CD4-positive, alpha-beta T cell treated with Interferon alpha-2 for 1 hour (primary cell): ENCODE measurements around the gene PRXL2C.
A peak's percentile ranks its signal among the peaks of the same experiment; 100 is the strongest.
"Not testable (repeated sequence)": the region's sequence is repeated elsewhere in the genome, so short reads cannot be mapped to it uniquely, and the experiment has no call there.

Experiments used
- DNase-seq, 2 donors: peaks; one replicate each; pipeline ENCODE4 v3.0.0-alpha.2; 2020 to 2022

The PRXL2C gene, protein sequence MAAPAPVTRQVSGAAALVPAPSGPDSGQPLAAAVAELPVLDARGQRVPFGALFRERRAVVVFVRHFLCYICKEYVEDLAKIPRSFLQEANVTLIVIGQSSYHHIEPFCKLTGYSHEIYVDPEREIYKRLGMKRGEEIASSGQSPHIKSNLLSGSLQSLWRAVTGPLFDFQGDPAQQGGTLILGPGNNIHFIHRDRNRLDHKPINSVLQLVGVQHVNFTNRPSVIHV

DNA sequence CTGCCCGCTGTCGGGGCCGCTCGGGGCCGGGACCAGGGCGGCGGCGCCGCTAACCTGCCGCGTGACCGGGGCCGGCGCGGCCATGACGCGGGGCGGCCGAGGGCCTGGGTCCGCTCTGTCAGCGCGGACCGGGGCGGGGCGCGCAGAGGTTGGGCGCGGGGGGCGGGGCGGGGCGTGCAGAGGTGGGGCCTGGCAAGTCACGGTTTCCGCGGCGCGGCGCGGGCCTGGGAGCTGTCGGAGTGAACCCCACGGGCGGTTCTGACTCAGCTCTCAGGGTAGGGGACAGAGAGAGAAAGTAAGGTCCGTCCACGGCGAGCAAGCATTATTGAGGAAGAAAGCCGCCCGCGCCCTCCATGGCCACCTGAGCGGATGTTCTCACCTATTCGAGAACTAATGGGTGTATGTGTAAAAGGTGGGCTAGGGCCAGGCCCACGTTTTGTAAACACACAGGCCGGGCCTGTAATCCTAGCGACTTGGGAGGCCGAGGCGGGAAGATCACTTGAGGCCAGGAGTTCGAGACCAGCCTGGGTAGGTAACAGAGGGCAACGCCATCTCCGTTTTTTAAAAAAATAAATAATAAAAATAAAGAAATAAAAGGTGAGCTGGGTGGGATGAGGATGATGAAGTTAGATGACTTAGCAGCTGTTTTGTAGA is at the start of gene PRXL2C:
Gene PRXL2C, minus strand, starts transcription at position 120 of the 654 bp plus-strand sequence. Its CDS starts 36 bp downstream, at position 84.
- DNase-seq = peak; percentile 82 to 85

DNA sequence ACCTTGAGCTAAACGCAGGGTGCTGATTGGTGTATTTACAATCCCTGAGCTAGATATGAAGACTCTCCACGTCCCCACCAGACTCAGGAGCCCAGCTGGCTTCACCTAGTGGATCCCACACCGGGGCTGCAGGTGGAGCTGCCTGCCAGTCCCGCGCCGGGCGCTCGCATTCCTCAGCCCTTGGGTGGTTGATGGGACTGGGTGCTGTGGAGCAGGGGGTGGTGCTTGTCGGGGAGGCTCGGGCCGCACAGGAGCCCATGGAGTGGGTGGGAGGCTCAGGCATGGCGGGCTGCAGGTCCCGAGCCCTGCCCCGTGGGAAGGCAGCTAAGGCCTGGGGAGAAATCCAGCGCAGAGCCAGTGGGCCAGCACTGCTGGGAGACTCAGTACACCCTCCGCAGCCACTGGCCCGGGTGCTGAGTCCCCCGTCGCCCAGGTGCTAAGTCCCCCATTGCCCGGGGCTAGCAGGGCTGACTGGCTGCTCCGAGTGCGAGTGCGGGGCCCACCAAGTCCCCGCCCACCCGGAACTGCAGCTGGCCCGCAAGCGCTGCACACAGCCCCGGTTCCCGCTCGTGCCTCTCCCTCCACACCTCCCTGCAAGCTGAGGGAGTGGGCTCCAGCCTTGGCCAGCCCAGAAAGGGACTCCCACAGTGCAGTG is 45.7 kb upstream of the PRXL2C start:
- DNase-seq = not testable (repeated sequence)

DNA sequence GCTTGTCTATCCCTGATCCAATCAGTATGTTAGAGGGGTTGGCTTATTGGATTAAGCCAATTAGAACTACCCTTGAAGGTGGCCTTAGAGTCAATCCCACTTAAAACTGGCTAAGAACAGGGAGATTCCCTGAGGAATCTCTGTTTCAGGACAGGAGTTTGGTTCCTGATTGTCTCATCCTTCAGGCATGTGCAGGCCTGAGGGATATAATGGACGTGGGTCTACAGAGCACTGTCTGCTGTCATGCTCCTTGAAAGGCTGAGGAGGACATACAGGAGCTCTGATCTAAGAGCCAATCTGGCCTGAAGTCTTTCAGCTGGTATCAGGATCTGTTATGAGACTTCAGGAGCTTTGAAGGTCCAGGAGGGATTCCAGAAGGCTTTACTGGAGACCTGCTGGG is 36.2 kb upstream of the PRXL2C start:
- DNase-seq = no peak

DNA sequence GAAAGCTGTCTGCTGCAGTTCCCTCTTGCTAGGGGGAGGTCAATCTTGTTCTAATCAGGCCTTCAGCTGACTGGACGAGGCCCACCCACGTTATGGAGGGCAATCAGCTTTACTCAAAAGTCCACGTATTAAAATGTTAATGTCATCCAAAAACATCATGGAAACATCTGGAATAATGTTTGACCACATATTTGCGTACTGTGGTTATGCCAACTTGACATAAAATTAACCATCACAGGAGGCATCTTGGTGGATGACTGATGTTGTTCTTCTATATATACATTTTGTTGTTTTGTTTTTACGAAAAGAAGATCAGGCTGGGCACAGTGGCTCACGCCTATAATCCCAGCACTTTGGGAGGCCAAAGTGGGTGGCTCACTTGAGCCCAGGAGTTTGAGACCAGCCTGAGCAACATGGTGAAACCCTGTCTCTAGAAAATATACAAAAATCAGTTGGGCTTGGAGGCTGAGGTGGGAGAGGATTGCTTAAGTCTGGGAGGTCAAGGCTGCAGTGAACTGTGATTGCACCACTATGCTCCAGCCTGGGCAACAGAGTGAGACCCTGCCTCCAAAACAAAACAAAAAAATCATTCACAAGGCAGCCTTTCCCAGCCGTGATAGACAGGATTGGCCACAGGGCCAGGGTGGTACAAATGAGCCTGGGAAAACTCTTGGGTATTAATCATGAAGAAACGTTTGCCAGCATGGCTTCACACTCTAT is 33.8 kb upstream of the PRXL2C start:
- no peak for DNase-seq

DNA sequence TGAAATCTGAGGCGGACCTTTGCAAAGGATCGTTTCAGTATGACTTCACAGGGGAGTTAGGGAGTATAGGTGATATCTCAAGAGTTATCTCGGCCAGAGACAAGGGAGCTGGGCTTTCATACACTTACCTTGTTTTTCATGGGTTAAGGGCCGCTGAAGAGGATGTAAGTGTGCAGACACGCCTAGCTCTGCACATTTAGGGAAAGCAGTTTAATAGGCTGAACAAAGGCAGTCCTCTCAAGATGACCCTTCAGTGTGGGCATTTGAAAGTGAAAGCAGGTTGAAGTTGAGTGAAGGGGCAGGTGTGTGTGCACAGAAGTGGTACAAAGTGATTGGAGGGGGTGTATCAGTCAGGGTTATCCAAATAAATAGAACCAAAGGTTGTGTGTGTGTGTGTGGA is 33.1 kb upstream of the PRXL2C start:
- DNase-seq = no peak

DNA sequence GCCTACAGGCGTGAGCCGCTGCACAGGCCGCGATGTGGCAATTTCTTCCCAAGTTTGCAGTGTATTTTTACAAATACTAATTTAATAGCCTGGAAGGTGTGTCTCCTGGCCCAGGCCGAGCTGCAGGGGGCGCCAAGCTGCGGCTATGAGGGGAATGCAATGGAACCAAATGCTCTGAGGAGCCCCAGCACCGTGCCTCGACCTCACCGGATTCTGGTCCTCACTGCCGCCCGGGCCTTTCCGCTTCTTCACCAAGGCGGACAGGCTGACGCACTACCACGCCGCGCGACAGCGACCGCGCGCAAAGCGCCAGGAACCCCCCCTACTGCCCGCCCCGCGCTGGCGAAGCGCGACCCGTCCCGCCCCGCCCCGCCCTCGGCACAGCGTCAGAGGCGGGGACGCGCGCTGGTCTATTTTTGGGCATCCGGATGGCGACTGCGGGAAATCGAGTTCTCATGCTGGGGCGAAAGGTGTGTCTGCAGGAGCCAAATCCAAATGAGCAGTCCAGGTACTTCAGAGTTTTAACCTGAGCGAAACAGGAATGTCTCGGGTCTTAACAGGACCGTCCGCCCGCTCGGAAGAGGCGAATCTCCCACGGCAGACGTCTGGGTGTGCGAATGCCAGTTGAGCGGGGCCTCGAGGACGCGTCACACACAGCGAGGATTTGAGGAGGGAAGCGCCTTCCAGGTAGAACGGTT is 31.7 kb upstream of the PRXL2C start:
- peak; percentile 76 to 84 for DNase-seq

DNA sequence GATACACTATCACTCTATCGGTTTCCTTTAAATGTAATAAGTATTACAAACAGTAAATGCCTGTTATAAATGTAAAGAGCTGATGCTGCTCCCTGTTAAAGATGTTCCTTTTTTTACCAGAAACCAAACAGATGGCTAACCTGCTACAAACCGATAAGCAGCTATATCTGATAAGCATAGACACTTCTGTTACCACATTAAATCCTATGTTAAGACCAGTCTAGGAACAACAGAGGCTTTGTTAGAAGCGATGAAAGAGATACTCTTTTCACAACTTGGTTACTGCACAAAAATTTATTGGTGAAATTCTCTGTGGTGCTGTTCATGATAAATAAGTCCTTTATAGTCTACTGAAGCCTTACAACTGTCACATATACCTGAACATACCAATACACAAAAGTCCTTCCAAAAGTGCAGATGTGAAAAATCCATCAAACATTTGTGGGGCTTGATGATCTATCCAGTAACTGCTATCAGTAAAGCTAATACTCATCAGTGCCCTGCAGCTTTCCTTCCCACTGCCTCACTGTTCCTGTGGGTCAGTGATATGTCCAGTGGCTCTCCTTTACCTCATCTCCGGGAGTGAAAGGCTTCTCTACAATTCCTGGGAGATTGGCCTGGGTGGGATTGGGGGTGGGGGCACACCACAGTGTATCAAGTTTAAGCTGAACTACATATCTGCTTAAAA is 25.8 kb upstream of the PRXL2C start:
- no peak for DNase-seq

DNA sequence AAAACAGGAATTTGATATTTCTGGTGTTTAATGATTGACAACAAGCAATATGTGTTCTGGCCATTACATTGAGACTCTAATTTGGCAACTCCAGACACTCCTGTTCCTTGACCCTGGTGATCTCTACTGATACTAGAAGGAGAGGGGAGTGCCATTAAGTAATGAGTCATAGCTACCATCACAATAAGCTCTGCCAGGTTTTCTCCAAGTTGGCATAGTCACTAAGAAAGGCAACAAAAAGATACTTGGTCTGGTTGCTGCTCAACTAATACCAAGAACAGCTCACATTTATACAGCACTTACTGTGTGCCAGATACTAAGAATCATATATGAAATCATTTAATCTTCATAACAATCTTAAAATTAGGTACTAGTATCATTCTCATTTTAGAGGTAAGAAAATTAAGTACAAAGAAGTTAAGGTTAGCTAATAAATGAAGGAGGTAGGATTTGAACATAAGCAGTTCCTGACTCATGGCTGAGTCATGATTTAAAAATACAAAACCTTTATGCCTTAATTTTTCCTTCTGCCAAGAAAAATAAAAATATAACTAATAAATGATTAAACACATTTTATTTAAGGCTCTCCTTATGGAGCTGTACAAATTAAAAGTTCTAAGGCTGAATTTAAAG is 19.9 kb upstream of the PRXL2C start:
- no peak for DNase-seq

DNA sequence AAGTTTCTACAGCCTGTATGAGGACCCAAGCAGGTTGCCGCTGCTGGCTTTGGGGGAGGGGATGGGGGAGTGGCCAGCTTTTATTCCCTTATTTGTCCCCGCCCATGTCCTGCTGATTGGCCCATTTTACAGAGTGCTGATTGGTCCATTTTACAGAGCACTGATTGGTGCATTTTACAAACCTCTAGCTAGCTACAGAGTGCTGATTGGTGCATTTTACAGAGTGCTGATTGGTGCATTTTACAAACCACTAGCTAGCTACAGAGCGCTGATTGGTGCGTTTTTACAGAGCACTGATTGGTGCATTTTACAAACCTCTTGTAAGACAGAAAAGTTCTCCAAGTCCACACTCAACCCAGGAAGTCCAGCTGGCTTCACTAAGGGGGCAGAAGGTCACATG is 18.7 kb upstream of the PRXL2C start:
- not testable (repeated sequence) for DNase-seq

DNA sequence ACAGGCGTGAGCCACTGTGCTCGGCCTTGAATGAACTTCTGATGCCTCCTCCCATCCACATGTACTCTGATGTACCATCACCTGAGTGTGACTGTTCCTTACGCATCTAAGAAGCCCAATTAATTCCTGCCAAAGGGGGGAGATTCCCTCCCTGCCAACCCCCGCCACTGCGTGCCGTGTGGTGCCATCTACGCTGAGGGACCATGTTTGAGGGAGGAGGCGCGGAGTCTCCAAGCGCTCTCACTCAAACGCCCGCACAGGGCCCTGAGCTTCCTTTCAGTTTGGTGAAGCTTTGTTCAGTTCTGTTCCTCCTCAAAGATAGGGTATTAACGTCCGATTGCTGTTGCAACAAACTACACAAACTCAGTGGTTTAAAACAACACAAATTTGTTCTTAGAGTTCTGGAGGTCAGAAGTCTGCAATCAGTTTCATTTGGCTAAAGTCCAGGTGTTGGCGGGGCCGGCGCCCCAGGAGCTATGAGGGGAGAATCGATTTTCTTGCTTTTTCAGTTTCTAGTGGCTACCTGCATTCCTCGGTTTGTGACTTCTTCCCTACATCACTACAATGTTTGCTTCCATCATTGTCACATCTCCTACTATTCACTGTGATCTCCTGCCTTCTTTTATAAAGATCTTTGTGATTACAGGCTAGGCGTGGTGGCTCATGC is 13.9 kb upstream of the PRXL2C start:
- no peak for DNase-seq

DNA sequence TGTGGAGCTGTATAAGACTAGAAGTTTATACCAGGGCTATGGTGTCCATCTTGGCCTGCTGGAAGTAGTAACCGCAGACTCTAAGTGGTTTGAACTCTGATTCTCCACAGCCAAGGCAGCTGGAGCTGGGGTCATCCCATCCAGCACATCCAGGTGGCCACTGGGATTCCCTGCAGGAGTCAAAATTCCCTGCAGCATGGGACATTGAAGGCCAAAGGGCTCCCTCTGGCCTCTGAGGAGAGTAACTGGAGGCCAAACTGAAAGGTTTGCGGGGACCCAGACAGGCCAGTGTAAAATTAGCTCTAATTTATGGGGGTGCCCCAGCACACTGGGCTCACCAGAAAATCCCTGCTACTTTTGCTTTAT is 12.2 kb upstream of the PRXL2C start:
- no peak for DNase-seq

DNA sequence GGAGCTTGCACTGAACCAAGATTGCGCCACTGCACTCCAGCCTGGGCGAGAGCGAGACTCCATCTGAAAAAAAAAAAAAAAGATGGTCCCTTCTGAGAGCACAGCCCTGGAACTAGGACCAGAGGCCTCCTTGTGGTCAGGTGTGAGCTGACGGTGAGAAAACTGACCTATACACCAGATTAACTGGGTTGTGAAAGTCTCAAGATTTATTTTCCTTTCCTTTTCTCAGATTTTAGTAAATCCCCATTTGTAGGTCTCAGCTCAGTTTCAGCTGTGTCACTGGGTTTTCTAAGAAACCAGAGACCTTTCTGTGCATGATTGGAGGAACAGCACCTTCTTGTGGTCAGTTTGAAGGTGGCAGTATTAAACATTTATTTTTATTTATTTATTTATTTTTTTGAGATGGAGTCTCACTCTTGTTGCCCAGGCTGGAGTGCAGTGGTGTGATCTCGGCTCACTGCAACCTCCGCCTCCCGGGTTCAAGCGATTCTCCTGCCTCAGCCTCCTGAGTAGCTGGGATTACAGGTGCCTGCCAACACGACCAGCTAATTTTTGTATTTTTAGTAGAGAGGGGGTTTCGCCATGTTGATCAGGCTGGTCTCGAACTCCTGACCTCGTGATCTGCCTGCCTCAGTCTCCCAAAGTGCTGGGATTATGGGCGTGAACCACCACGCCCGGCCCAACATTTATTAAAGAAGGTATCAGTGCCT is 11.7 kb upstream of the PRXL2C start:
- peak; percentile 27 to 66 for DNase-seq

DNA sequence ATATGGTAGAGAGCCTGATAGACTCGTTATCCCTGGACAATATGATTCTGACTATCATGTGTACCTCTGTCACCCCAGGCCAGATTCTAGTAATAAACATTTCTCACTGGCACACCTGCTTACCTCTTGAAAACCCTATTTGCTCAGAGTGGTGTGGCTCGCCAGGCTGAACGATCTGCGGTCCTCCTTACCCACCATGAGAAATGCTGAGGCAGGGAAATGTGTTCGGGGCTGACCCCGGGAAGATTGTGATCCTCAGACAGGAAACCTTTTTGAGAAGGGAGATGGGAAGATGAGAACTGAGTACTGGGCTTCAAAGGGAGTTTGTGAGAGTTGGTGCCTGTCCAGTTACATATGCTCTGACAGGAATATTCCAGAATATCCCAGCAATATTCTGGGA is 10.7 kb upstream of the PRXL2C start:
- no peak for DNase-seq

DNA sequence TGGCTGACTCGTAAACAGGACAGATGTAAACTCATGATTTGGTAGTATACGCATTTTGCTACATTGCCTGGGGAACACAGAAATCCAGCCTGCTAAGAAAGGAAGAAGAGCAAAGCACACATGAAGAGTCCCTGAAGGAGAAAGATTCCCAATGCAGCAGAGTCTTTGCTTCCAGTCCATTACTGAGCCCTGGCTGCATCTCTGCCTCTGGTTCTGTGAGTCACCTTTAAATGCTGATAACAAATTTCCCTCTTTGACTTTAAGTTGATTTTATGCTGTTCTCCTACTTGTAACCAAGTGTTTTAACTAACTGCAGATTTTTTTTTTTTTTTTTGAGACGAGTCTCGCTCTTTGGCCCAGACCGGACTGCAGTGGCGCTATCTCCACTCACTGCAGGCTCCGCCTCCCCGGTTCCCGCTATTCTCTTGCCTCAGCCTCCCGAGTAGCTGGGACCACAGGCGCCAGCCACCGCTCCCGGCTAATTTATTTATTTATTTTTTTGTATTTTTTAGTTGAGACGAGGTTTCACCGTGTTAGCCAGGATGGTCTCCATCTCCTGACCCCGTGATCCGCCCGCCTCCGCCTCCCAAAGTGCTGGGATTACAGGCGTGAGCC is 8.5 kb upstream of the PRXL2C start:
- DNase-seq = no peak

DNA sequence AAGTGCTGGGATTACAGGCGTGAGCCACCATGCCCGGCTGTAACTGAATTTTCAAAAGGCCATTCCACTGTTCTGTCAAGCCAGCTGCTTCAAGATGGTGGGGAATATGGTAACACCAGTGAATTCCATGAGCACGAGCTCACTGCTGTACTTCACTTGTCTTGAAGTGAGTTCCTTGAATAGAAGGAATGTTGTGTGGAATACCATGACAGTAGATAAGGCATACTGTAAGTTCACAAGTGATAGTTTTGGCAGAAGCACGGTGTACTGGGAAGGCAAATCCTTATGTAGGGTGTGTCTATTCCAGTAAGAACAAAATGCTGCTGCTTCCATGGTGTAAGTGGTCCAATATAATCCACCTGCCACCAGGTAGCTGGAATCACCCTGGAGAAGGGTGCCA is 6.6 kb upstream of the PRXL2C start:
- no peak for DNase-seq

DNA sequence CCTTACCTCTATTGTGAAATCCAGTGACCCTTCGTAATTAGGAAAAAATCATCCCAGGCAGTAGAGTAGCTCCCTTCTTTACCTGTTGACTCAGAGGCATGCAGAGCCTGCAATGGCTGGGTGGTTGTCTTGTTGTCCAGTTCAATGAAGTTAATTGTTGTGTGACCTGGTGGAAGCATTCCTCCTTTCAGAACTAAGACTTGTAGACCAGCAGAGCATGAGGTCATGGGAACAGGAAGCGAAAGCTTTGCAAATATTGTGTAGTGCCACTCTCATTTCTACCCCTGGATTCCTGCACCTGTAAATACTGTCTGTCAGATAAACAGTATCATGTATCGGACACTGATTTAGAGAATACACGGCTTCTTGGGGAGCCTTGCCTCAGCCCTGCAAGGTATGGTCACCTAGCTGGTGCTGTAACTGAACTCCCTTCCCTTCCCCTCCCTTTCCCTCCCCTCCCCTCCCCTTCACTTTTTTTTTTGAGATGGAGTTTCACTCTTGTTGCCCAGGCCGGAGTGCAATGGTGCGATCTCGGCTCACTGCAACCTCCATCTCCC is 5.7 kb upstream of the PRXL2C start:
- no peak for DNase-seq

DNA sequence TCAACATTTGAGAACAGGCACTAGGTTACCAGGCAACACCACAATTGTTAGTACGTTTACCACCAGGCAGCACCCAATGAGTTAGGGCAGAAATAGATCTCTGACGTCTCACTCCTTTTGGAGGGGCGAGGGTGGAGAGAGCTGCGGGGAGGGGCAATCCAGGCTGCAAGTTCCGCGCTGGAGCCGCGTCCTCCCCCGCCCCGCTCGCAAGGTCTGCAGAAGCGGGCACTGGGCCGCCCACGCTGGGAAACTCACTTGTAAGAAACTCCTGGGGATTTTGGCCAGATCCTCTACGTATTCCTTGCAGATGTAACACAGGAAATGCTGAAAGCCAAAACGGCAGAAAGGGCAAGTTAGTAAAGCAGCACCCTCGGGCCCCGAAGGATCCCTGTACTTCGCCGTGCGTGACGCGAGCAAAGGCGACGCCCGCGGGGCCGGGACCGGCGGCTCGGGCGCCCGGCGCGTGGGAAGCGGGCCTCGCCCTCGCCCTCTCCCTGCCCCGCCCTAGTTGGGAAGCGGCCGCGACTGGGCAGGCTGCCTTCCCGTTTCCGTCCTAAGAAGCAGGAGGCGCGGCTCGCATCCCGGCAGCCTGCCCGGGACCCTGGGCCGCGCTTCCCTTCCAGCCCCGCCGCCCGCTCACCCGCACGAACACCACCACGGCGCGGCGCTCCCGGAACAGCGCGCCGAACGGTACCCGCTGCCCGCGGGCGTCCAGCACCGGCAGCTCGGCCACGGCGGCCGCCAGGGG is 493 bp downstream of the PRXL2C start:
- peak; percentile 85 to 88 for DNase-seq

DNA sequence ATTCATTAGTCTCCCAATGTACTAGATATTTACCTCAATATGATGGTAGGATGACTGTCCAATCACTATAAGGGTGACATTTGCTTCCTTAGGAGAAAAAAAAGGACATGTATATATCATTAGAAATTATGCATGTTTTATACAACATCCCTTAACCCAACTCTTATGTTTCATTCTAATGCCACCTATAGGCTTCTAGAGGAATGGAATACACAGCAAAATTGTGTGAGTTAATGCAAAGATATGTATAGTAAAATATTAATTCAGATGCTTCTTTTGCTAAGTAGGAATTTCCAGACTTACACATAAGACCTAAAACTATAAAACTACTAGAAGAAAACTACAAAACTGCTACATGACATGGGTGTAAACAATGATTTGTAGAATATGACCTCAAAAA is 3.5 kb downstream of the PRXL2C start:
- DNase-seq = peak in 1 of 2 donors; percentile 43
